K562 (cell line): Measurements from ENCODE around the gene IKBKE. TPM values are rescaled to one million over a fixed set of nuclear protein-coding genes. Genes with fewer than 3 reads are reported as not detected.
A peak's percentile ranks its signal among the peaks of the same experiment; 100 is the strongest.

Source experiments
- BACH1 ChIP-seq: fragments of 200-800 bp; sonication (Bioruptor generic); IDR thresholded peaks from 2 replicates; pipeline ENCODE4 v1.6.1; 2016; ENCODE audit warnings: missing genetic modification characterization, missing compliant biosample characterization
- CBX1 ChIP-seq: sonication (generic); IDR thresholded peaks from 2 replicates; pipeline ENCODE4 v1.6.1; 2016; ENCODE audit warnings: antibody characterized with exemption, low read depth, mild to moderate bottlenecking
- DACH1 ChIP-seq: fragments of 450-650 bp; IDR thresholded peaks from 2 replicates; pipeline ENCODE4 v1.6.1; 2018; ENCODE audit not compliant: partially characterized antibody
- ETV1 ChIP-seq: fragments of 450-650 bp; conservative IDR thresholded peaks from 2 replicates; pipeline ENCODE4 v1.6.1; 2016; ENCODE audit warnings: missing genetic modification characterization, control low read depth, low read depth, missing compliant biosample characterization
- GABPB2 ChIP-seq: fragments of 250-450 bp; sonication (Bioruptor Pico); conservative IDR thresholded peaks from 2 replicates; pipeline ENCODE4 v1.5.1; 2021; ENCODE audit warnings: mild to moderate bottlenecking
- MAFF ChIP-seq: IDR thresholded peaks from 2 replicates; pipeline ENCODE4 v1.6.1; 2012; ENCODE audit warnings: low read length, improper control_type of control experiment
- MAFK ChIP-seq: IDR thresholded peaks from 2 replicates; pipeline ENCODE4 v1.6.1; 2011; ENCODE audit warnings: low read length, improper control_type of control experiment
- MEIS2 ChIP-seq: fragments of 450-650 bp; IDR thresholded peaks from 2 replicates; pipeline ENCODE4 v1.6.1; 2014; ENCODE audit warnings: mild to moderate bottlenecking; ENCODE audit not compliant: partially characterized antibody
- NFE2 ChIP-seq: IDR thresholded peaks from 2 replicates; pipeline ENCODE4 v1.6.1; 2014; ENCODE audit warnings: antibody characterized with exemption, low read depth
- PHF21A ChIP-seq: fragments of 450-650 bp; IDR thresholded peaks from 2 replicates; pipeline ENCODE4 v1.6.1; 2017; ENCODE audit warnings: low read depth, borderline replicate concordance
- PRDM10 ChIP-seq: fragments of 450-650 bp; IDR thresholded peaks from 2 replicates; pipeline ENCODE4 v1.6.1; 2018; ENCODE audit not compliant: partially characterized antibody
- SAFB ChIP-seq: fragments of 200-400 bp; formaldehyde crosslinking; IDR thresholded peaks from 2 replicates; pipeline ENCODE4 v1.6.1; 2017; ENCODE audit warnings: low read depth, low read length, borderline replicate concordance
- SIX5 ChIP-seq, 2 experiments: IDR thresholded peaks; 2 replicates each; pipeline ENCODE4 v1.6.1; 2011; ENCODE audit warnings: low read length in 2 of 2, borderline replicate concordance in 1 of 2, low read depth in 1 of 2, mild to moderate bottlenecking in 1 of 2, moderate library complexity in 1 of 2; ENCODE audit not compliant: insufficient read depth in 1 of 2
- TFAM ChIP-seq: fragments of 250-450 bp; sonication (Bioruptor Pico); conservative IDR thresholded peaks from 2 replicates; pipeline ENCODE4 v1.5.0; 2021; ENCODE audit warnings: mild to moderate bottlenecking, moderate library complexity
- YY1 ChIP-seq, 3 experiments: IDR thresholded peaks; 2 replicates each; pipeline ENCODE4 v1.6.1; 2011; ENCODE audit warnings: low read length in 2 of 3, mild to moderate bottlenecking in 2 of 3, moderate library complexity in 2 of 3, borderline replicate concordance in 1 of 3, control low read depth in 1 of 3, low read depth in 1 of 3; ENCODE audit not compliant: insufficient read depth in 3 of 3, insufficient replicate concordance in 2 of 3, control insufficient read depth in 1 of 3, insufficient read length in 1 of 3; ENCODE audit errors: extremely low read depth in 1 of 3
- ZKSCAN1 ChIP-seq: fragments of 150-350 bp; IDR thresholded peaks from 2 replicates; pipeline ENCODE4 v1.6.1; 2016; ENCODE audit warnings: low read depth, low read length
- ZNF212 ChIP-seq: fragments of 450-650 bp; formaldehyde crosslinking; IDR thresholded peaks from 2 replicates; pipeline ENCODE4 v1.4.0; 2020; ENCODE audit warnings: mild to moderate bottlenecking
- ZNF3 ChIP-seq: fragments of 250-450 bp; sonication (Bioruptor Pico); IDR thresholded peaks from 2 replicates; pipeline ENCODE4 v1.5.0; 2021; ENCODE audit warnings: mild to moderate bottlenecking, moderate library complexity
- polyA plus RNA-seq, 8 experiments: library from polyadenylated mRNA; depleted of rRNA in 4 of 8; stranded (reverse) in 5 of 8; unstranded in 3 of 8; fragments of >200 nt; fragmentation: Nextera tagmentation in 2 of 8; fragmentation: Illumina TruSeq in 1 of 8; extraction: Ambion mirVana in 2 of 8; extraction: Trizol in 1 of 8; gene quantifications; 2 replicates each; pipeline versions ENCODE4 v1.2.1 to v1.2.3, GENCODE V29; 2011 to 2014; ENCODE audit warnings: inconsistent platforms in 1 of 8, missing spikeins in 1 of 8
- total RNA-seq, 7 experiments: library from RNA; depleted of rRNA in 6 of 7; stranded (reverse); fragments of >200 nt in 6 of 7; fragmentation: Illumina TruSeq in 2 of 7; extraction: Trizol in 2 of 7; gene quantifications; 2 replicates each; pipeline versions ENCODE4 v1.2.1 to v1.2.3, GENCODE V29; 2011 to 2021; ENCODE audit warnings: low replicate concordance in 1 of 7
- TF ChIP-seq, protein P1 (sequence below), 2 experiments: IDR thresholded peaks in 1 of 2; conservative IDR thresholded peaks in 1 of 2; 2 replicates each; pipeline ENCODE4 v1.6.1; 2016; ENCODE audit warnings: low read depth in 2 of 2, mild to moderate bottlenecking in 1 of 2, missing compliant biosample characterization in 1 of 2, missing genetic modification characterization in 1 of 2, moderate library complexity in 1 of 2
- TF ChIP-seq, protein P2 (sequence below): sonication (generic); formaldehyde crosslinking; IDR thresholded peaks from 2 replicates; pipeline ENCODE4 v1.5.0; 2020; ENCODE audit warnings: missing genetic modification reagents

The IKBKE gene
- total and polyA plus RNA-seq, 9 of the 15 experiments (the other 6 are each of a cell fraction or from before 2014, with no cell fraction given), result 2.3 to 9.0 (median 4.8) TPM

GRCh38 chr1:206456577-206457370, 13.5 kb upstream of the IKBKE start (continued):
- TF ChIP-seq, protein P1, sequence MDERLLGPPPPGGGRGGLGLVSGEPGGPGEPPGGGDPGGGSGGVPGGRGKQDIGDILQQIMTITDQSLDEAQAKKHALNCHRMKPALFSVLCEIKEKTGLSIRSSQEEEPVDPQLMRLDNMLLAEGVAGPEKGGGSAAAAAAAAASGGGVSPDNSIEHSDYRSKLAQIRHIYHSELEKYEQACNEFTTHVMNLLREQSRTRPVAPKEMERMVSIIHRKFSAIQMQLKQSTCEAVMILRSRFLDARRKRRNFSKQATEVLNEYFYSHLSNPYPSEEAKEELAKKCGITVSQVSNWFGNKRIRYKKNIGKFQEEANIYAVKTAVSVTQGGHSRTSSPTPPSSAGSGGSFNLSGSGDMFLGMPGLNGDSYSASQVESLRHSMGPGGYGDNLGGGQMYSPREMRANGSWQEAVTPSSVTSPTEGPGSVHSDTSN (CRISPR knock-in tag; IDR thresholded peaks at IDR 0.05; ENCODE audit: low read depth), result no peak
- TF ChIP-seq, protein P1 (tag; conservative IDR thresholded peaks at IDR 0.05; ENCODE audit: low read depth), result peak; percentile 88
- TF ChIP-seq SIX5 (IDR thresholded peaks at IDR 0.05; ENCODE audit: borderline replicate concordance in 1 of 2, insufficient read depth in 1 of 2, low read depth in 1 of 2, low read length in 2 of 2) (no peak), BACH1 (peak; percentile 53; the same call in 1 of the 2 replicates), ZNF212 (CRISPR knock-in tag) (no peak), SAFB (no peak), CBX1 (no peak), ZNF3 (CRISPR knock-in tag) (no peak), YY1 (IDR thresholded peaks at IDR 0.05; ENCODE audit: borderline replicate concordance in 1 of 3, control insufficient read depth in 1 of 3, extremely low read depth in 1 of 3, insufficient read depth in 3 of 3, insufficient read length in 1 of 3, insufficient replicate concordance in 2 of 3, low read depth in 1 of 3, low read length in 2 of 3) (no peak), MEIS2 (peak; percentile 92), PRDM10 (no peak), MAFF (peak; percentile 92), MAFK (peak; percentile 93), NFE2 (peak; percentile 63), GABPB2 (CRISPR knock-in tag) (no peak), ZKSCAN1 (no peak), PHF21A (no peak), TFAM (CRISPR knock-in tag) (no peak), ETV1 (tag) (no peak), DACH1 (peak; percentile 34)
- TF ChIP-seq, protein P2, sequence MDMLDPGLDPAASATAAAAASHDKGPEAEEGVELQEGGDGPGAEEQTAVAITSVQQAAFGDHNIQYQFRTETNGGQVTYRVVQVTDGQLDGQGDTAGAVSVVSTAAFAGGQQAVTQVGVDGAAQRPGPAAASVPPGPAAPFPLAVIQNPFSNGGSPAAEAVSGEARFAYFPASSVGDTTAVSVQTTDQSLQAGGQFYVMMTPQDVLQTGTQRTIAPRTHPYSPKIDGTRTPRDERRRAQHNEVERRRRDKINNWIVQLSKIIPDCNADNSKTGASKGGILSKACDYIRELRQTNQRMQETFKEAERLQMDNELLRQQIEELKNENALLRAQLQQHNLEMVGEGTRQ (CRISPR knock-in tag), result no peak
